Retina (tissue), 1 donor: ENCODE data around the gene DUOXA2.
"Not testable (repeated sequence)": the region's sequence is repeated elsewhere in the genome, so short reads cannot be mapped to it uniquely, and the experiment has no call there.

ENCODE experiments used
- DNase-seq: peaks from one replicate; pipeline ENCODE4 v3.0.0-alpha.2; 2016

Gene DUOXA2

GRCh38 chr15:45114076-45114750, at the start of gene DUOXA2, which contains the start of gene DUOX2:
DUOXA2 (plus strand) TSS chr15:45114326; CDS start chr15:45114606, 280 bp downstream.
DUOX2 (minus strand) TSS chr15:45114172; CDS start chr15:45113411, 761 bp downstream.
- DNase-seq: peak; percentile 54

DNA sequence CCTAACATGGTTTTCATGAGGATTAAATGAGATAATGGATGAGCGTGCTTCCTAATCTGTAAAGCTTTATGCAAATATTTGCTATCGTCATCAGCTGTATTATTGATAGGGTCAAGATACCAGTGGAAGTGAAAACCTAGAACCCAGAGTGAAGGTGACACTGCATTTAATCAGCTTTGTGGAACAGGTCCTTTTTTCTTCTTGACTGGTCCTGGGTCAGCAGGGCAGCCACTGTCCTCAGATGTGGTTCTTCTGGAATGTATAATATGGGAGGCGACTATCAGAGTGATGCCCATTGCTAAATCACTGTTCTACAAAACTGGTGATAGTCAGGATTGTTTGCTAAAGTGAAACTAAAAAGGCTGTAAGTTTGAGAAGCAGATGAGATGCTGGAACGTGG, 49.7 kb upstream of the DUOXA2 start:
- no peak for DNase-seq

DNA sequence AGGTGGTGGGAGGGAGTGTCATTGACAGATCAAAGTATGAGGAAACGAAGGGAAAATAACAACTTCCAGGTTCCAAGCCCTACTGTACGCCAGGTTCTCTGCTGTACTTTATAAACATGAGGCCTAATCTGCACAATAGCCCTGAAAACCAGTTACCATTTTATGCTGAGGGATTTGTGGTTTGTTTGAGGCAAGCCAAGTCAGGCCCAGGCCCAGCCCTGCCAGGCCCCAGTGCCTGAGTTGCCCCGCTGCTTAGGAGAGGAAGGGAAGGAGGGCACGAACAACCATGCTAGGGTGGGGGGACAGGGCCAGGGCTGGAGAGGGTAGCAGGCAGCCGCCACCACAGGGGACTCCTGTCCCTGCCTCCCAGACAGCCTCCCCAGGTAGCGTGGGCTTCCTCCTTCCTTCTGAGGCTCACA, 44.2 kb upstream of the DUOXA2 start:
- DNase-seq: not testable (repeated sequence)

GRCh38 chr15:45073602-45074001, 40.5 kb upstream of the DUOXA2 start:
- not testable (repeated sequence) for DNase-seq

DNA sequence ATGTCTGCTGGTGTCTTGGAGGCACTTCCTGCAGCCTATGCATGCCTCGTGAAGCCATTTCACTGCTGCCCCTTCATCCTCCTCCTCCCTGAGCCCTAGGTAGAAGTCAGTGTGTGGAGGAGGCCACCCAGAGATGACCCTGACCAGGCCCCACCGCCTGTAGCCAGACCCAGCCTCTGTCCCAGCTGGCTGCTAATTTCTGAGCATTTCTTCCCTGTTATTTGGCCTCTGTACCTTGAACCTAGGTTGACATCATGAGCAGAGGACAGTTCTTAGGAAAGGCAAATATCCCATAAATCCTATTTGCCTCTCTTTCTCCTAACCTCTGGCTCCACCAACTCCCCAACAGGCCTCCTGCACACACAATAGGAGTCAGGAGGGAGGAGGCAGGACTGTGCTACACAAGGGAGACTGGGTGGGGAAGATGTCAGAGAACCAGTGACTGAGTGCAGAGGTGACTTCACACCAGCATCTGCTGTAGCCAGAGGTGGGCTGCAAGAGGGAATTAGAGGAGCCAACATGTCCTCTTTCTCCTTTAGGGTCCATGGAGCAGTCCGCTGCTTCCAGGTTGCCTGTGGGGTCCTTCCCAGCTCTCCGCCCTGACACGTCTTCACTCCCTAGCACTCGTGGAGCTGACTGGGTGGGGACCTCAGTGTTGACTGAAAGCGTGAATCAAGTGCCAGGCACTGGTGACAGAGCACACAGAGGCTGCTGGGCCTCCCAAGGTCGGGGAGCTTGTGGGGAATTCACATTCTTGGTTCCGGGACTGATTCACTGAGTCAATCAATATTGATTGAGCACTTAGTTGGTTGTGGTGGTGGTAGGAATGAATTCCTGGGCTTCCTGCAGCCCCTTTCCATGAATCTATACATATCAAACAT, 38.4 kb upstream of the DUOXA2 start:
- DNase-seq: not testable (repeated sequence)

- not testable (repeated sequence) for DNase-seq
Observed at GRCh38 chr15:45077391-45077790, 36.7 kb upstream of the DUOXA2 start.

DNA sequence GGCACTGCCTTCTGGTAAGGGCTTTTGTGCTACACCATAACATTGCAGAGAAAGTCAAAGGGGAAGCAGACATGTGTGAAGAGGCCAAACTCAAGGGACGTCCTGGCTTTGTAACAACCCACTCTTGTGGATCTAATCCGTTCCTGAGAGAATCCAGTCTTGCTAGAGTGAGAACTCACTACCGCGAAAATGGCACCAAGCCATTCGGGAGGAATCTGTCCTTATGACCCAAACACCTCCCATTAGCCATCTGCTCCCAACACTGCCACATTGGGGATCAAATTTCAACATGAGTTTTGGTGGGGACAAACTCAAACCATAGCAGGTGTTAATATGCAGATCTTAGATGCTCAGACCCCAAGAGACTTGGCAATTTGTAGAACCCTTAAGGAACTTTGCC, 34.9 kb upstream of the DUOXA2 start:
- not testable (repeated sequence) for DNase-seq

DNA sequence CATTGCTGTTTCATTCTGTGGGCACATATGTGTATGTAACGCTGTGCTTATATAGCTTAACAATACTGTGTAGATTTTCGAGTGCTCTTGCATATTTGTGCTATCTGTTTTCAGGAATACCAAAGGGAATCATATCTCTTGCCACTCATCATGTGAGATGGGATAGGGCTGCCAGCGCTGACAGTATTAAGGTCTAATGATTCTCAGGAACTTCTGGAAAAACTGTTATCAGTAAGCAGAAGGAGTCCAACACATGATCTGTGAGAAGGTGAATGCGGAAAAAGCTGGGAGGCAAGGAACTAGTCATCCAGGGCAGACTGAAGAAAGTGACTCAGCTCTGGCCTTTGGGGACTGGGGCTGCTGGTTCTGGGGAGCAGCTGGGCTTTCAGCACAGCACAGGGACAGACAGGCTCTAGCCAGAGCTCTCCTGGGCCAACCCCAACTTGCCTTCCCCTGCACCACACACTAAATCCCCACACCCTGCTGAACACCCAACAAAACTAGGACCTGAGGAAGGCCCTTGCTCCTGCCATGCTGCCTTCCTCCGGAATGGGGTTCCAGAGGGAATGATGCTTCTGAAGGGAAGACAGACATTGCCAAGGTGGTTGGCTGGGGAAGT, 34.4 kb upstream of the DUOXA2 start:
- not testable (repeated sequence) for DNase-seq

DNA sequence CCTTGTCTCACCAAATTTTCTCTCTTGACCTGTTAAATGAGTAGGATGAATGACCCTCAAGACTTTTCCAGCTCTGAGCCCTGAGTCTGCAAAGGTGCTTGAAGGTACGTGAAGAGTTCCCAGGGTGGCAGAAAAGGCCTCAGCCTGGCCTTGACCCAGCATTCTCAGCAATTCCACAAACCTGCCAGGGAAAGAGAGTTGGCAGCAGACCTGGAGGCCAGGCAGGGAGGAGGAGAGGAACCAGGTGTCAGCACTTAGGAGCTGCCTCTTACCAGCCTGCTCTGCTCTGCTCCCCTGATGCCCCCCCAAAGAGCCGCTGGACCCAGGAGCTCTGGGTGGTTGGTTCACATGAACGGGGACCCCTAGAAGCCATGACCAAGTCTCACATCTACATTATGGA, 33.5 kb upstream of the DUOXA2 start:
- not testable (repeated sequence) for DNase-seq

DNA sequence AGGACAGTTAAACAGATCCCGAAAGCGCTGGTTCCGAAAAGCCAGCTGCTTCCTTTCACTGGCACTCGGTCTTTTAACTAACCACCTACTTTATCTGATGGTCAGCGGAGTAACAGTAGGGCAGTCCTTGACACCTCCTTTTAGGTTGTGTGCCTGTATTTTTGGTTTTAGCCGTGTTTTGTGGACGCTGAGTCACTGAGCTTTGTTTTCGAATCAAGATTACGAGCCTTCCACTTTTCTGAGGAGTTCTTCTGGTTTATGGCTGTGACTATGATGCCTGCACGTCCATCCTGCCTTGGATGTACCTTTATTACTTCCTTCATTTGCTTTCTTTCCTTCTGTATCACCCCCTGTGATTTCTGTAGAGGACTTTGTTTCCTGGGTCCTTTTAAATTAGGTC, 31.7 kb upstream of the DUOXA2 start:
- DNase-seq: not testable (repeated sequence)

GRCh38 chr15:45083223-45083622, 30.9 kb upstream of the DUOXA2 start:
- DNase-seq: no peak

DNA sequence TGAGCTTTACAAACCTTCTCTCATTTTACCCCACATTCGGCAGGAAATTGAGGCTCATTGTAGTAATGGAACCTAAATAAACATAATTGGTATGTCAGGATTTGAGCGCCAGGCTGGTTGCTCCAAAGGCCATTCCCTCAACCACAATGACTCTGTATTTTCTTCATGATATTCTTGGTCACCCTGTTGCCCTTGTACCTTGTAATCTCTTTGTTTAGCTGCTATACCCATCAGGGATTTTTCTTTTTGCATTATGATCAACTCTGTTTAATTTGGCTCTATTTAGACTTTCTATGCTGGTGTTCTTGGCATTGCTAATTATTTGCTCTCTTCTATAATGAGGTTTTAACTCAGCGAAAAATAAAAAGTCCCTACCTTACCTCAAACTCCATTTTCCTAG, 30.0 kb upstream of the DUOXA2 start:
- DNase-seq: no peak

DNA sequence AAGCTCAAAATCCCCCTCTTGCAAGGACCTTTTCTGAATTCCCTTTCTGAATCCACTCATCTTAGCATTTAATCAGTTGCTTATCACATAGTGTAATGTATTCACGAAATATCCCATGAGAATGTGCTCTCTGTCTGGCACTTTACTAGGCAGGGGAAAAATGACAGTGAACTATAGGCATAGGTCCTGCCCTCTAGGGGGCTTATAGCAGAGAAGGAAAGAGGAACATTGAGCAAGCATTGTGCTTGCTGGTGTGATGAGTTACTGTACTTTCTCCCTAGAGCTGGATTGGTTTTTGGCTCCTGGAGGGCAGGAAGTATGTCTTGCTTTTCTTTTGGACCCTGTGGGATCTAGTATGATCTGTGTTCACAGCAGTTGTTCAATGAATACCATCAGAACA, 26.6 kb upstream of the DUOXA2 start:
- DNase-seq: no peak

DNA sequence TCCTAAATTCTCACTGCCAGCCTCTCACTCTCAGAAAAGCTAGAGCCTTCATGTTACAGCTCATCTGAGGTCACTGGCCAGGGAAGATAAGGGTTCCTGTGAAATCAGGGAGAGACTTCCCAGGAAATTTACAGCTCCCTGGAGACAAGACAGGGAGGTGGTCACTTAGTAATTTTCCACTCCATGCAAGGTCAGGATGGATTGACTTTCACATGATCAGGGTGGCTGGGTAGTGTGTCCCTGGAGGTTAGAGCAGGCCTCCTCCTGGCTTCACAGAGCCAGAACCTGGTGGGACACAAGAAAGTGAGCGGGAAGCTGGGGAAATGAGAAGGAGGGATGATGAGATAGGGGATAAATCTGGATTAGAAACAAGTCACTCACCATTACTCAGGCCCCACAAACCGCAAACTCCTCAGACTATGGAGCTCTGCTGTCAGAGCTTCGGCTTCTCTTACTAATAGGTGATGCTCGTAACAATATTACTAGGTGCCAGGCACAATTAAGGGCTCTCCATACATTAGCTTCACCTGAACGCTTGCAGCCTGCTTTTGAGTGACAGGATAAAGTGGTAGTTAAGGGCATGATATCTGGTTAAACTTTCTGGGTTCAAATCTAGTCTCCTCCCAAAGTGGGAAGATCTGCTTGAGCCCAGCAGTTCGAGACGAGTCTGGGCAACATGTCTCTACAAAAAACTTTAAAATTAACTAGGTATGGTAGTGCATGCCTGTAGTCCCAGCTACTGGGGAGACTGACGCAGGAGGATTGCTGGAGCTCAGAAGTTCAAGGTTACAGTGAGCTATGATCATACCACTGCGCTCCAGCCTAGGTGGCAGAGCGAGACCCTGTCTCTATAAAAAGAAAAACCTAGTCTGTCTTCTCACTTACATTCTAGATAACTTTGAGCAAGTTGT, 25.1 kb upstream of the DUOXA2 start:
- no peak for DNase-seq

GRCh38 chr15:45089712-45090373, 24.3 kb upstream of the DUOXA2 start:
- DNase-seq: no peak

DNA sequence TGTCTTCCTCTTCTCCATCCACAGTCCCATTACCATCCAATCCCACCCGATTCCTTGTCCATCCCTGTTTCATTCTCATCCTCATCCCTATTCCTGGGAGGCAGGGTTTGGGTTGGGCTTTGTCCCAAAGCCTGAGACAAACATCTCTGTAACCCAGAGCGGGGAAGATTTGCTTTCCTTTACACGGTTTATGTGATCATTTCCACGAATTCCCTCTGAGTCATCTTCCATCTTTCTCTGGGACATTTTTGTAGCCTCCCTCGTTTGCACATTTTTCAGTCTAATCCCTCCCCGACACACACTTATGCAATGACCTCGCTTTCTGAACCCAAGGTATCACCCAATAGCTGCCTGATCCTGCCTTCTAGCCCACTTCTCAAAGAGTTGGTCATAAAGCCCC, 23.0 kb upstream of the DUOXA2 start:
- no peak for DNase-seq

GRCh38 chr15:45091576-45091975, 22.6 kb upstream of the DUOXA2 start:
- DNase-seq: no peak

DNA sequence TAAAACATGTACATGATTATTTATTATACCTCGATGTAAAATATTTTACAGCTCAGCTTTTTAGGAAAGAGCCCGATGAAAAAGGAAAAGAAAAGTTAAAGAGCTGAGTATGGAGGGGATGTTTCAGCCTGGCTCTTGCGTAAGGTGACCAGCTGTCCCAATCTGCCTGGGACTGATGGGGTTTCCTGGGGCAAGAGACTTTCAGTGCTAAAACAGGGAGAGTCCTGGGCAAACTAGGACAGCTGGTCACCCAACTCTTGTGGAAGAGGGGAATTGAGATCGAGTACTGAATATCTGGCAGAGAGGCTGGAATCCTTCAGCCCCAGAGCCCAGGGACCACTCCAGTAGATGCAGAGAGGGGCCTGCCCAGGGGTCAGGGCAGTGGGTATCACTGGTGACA, 21.1 kb upstream of the DUOXA2 start:
- no peak for DNase-seq

GRCh38 chr15:45093622-45094357, 20.3 kb upstream of the DUOXA2 start:
- no peak for DNase-seq

DNA sequence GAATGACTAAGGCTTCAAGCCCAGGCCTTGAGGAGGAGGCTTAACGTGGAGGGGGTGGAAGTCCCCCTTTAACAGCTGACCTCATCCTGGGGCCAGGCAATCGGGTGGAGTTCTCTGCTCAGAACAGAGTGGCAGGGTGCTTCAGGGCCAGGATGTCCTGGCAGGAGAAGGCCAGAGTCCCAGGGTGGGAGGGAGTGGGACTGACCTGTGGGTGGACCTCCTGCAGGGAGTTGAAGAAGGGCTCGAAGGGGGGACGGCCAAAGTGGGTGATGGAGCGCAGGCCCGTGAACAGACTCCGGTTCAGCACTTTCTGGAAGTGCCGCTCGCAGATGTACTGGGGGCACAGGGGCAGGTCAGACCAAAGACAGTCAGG, 19.8 kb upstream of the DUOXA2 start:
- no peak for DNase-seq

DNA sequence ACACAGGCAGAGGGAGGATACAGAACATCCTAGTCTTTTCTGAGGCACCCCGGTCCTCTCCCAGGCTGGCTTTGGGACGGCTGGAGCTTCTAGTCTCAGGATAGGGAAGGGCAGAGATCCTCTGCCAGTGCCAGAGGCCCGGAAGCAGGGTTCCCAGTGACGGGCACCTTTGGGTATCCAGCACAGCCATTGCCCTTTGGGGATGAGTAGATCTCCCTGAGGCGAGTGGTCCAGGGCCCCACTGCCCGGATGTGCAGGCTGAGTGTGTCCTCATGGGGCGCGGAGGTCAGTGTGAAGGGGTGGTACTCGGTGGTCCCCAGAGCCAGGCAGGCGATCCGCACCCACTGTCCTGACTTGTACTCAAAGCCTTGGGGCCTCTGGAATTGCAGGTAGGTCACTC, 18.5 kb upstream of the DUOXA2 start:
- DNase-seq: no peak
